Esophagus squamous epithelium (tissue), 4 donors: ENCODE data around the gene FCHSD2.

Experiments used
- CTCF ChIP-seq, 6 experiments: fragments of 450-650 bp in 4 of 6; fragments of 200-600 bp in 2 of 6; sonication (generic) in 2 of 6; IDR thresholded peaks; one replicate each; pipeline ENCODE4 v1.5.1; 2016 to 2019; ENCODE audit warnings: antibody characterized with exemption in 6 of 6, mild to moderate bottlenecking in 4 of 6, moderate library complexity in 4 of 6
- POLR2A ChIP-seq, 4 donors: fragments of 450-650 bp; IDR thresholded peaks; one replicate each; pipeline ENCODE4 v1.6.1; 2017; ENCODE audit warnings: antibody characterized with exemption in 4 of 4, mild to moderate bottlenecking in 4 of 4, moderate library complexity in 3 of 4

- TF ChIP-seq CTCF (IDR thresholded peaks at IDR 0.05) (no peak), POLR2A (IDR thresholded peaks at IDR 0.05) (no peak)
These were observed 161.0 kb downstream of the FCHSD2 start for GRCh38 chr11:72981080-72981479.
